LNCaP clone FGC (cell line): Measurements from ENCODE around the gene CRYBA2.

Source experiments
- DNase-seq: peaks from one replicate; pipeline ENCODE4 v3.0.0-alpha.2; 2011; ENCODE audit warnings: low read depth
- H3K4me3 ChIP-seq: 2 replicates; pipeline ENCODE4 v1.5.1; 2011; ENCODE audit warnings: mild to moderate bottlenecking, low read depth, low read length, control low read depth
- CTCF ChIP-seq: IDR thresholded peaks from 2 replicates; pipeline ENCODE4 v1.5.1; 2012; ENCODE audit warnings: mild to moderate bottlenecking; ENCODE audit not compliant: control insufficient read depth, insufficient read depth; ENCODE audit errors: extremely low read depth

Gene CRYBA2

GRCh38 chr2:218970894-218971293, 22.3 kb downstream of the CRYBA2 start:
- DNase-seq, result no peak
- TF ChIP-seq CTCF, result no peak
- no peak overlapping the region for H3K4me3 ChIP-seq

- H3K4me3 ChIP-seq, result no peak overlapping the region
- DNase-seq, result no peak
- TF ChIP-seq CTCF, result no peak
Observed at GRCh38 chr2:218964041-218964771, 29.0 kb downstream of the CRYBA2 start.

DNA sequence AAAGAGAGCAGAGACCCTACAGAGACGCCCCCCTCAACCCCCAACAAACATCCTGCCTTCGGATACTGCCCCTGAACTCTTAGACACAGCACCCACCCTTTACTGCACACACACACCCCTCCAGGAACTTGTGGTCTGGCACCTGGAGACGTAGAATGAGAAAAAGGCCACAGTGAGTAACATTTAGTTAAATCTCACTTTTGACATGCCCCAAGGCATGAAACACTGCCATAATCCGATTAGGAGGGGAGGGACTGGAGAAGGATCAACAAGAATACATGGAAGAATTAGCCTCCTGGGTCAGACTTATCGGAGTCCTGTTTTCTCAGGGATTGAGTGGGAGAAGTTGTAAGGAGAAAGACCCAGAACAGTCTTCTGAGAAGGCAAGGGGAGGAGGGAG, 29.6 kb downstream of the CRYBA2 start:
- no peak for TF ChIP-seq CTCF
- H3K4me3 ChIP-seq, result no peak overlapping the region
- no peak for DNase-seq

GRCh38 chr2:218962859-218963492, 30.2 kb downstream of the CRYBA2 start:
- TF ChIP-seq CTCF, result no peak
- no peak overlapping the region for H3K4me3 ChIP-seq
- no peak for DNase-seq

DNA sequence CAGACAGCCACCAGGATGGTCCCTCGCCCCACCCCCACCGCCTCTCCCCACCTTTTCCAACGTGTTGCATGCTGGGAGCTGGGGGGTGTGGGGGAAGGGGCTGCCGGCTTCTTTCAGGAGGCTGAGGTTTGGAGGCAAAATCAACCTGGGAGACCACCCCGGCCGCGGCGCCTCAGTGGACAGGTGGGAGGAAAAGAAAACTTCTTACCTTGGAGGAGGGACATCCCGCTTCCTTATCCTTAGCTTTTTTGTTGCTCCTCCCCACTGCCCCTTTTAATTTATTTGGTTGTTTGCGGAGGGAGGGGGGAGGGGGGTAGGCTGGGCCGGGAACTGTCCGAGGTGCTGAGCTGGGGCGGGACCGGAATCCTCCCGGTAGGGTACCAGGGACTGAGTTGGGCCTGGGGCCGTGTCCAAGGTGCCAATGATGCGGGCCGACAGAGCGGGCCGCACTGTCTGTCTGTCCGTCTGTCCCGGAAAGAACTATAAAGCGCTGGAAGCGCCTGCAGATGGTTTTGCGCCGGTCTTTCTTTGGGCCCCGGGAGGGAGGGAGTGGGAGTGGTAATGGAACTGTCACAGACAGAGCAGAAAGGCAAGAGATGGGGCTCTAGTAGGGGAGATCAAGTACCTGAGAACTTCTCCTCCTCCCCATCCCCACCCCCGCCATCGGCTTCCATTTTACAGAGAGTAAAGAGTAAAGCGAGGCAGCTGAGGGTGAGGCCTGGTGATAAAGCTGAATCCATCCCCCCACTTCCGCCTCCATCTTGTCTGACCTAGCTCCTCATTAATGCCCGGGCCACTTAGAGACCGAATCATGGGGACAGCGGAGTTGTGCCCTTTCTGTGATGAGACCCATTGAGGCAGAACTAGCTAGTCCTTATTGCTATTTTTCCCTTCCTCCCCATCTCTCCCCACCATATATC, 31.3 kb downstream of the CRYBA2 start:
- no peak for TF ChIP-seq CTCF
- H3K4me3 ChIP-seq, result no peak overlapping the region
- DNase-seq, result no peak

DNA sequence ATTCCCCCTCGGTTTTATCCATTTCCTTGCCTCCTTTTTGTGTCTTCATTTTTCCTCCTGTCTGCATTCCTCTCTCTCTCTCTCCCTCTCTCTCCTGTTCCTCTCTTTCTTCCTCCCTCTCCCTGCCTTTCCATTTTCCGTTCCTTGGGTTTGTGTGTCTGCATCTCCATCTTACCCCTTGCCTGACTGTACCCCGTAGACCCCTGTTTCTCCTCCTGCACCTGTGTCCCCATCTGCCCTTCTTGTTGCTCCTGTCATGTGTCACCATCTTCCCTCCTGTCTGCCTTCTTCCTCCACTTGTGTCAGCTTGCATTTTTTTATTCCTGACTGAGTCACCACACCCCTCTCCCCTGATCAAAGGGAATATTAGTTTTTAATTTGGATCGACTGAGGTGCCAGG, 32.0 kb downstream of the CRYBA2 start:
- no peak overlapping the region for H3K4me3 ChIP-seq

More for the DNA sequence above, 32.0 kb downstream of the CRYBA2 start:
- DNase-seq, result no peak
- TF ChIP-seq CTCF, result no peak
